Stimulated activated CD8-positive, alpha-beta memory T cell treated with anti-CD3 and anti-CD28 coated beads, Interleukin-7, amount 100 ng/mL, for 4 hours (primary cell): Measurements from ENCODE around the gene EBF3.

Experiments used
- DNase-seq, 2 donors: peaks; one replicate each; pipeline ENCODE4 v3.0.0-alpha.2; 2020; ENCODE audit warnings: low read depth in 2 of 2

Gene EBF3

GRCh38 chr10:129873351-129873750, 90.7 kb downstream of the EBF3 start:
- no peak for DNase-seq

GRCh38 chr10:129871966-129872365, 92.1 kb downstream of the EBF3 start:
- DNase-seq = no peak

- DNase-seq = no peak
Observed at GRCh38 chr10:129870961-129871621, 93.0 kb downstream of the EBF3 start.

- DNase-seq = no peak
Observed at GRCh38 chr10:129870474-129870757, 93.7 kb downstream of the EBF3 start.

- no peak for DNase-seq
Observed at GRCh38 chr10:129869596-129870473, 94.2 kb downstream of the EBF3 start.

- no peak for DNase-seq
Observed at GRCh38 chr10:129868449-129869035, 95.5 kb downstream of the EBF3 start.

- DNase-seq = no peak
Observed at GRCh38 chr10:129867631-129868179, 96.4 kb downstream of the EBF3 start.

GRCh38 chr10:129866894-129867293, 97.2 kb downstream of the EBF3 start:
- no peak for DNase-seq

GRCh38 chr10:129865960-129866359, 98.1 kb downstream of the EBF3 start:
- DNase-seq = no peak

- DNase-seq = no peak
Observed at GRCh38 chr10:129865413-129865812, 98.7 kb downstream of the EBF3 start.

GRCh38 chr10:129864601-129865126, 99.4 kb downstream of the EBF3 start:
- no peak for DNase-seq

- DNase-seq = no peak
Observed at GRCh38 chr10:129864082-129864481, 100.0 kb downstream of the EBF3 start.

- no peak for DNase-seq
Observed at GRCh38 chr10:129863201-129863663, 100.8 kb downstream of the EBF3 start.

- no peak for DNase-seq
Observed at GRCh38 chr10:129861776-129862531, 102.1 kb downstream of the EBF3 start.

GRCh38 chr10:129860396-129860795, 103.7 kb downstream of the EBF3 start:
- DNase-seq = no peak

GRCh38 chr10:129859536-129859935, 104.5 kb downstream of the EBF3 start:
- DNase-seq = no peak

GRCh38 chr10:129857242-129857960, 106.7 kb downstream of the EBF3 start:
- DNase-seq = no peak

GRCh38 chr10:129855836-129856563, 108.1 kb downstream of the EBF3 start:
- DNase-seq = no peak

- DNase-seq = no peak
Observed at GRCh38 chr10:129854796-129855705, 109.0 kb downstream of the EBF3 start.
